HCT116 (cell line): Measurements from ENCODE around the gene DENND4A. TPM values are rescaled to one million over a fixed set of nuclear protein-coding genes. Genes with fewer than 3 reads are reported as not detected.

Experiments used
- ATAC-seq: fragments of 200-7000 bp; cut with Tn5 transposase; 2 replicates; pipeline ENCODE4 v1.9.1; 2020; ENCODE audit warnings: mild to moderate bottlenecking, moderate library complexity
- BruUV-seq: library from RNA; stranded (reverse); fragments of 400-500 nt; replicated peaks from 2 replicates; lab custom pipeline; 2021; lab: Mats Ljungman, UMichigan
- CTCF ChIA-PET: fragments of 300-600 bp; sonication (Branson Sonifier 250); formaldehyde crosslinking; loops from one replicate; lab custom pipeline; 2021; ENCODE audit warnings: antibody characterized with exemption; lab: Charles Lee
- POLR2A ChIA-PET: fragments of 300-600, 350-600 bp; sonication (Branson Sonifier 250); formaldehyde crosslinking; loops from one replicate; lab custom pipeline; 2021; ENCODE audit warnings: antibody characterized with exemption; lab: Charles Lee
- RAD21 ChIA-PET, 2 experiments: fragments of 300-600 bp; sonication (Branson Sonifier 250); formaldehyde crosslinking; loops; one replicate each; lab custom pipeline; 2023; ENCODE audit warnings: low total read pairs in 2 of 2; ENCODE audit not compliant: uncharacterized antibody in 2 of 2, unreplicated experiment in 2 of 2, low non-redundant PET in 1 of 2; lab: Charles Lee
- DNase-seq: peaks from one replicate; pipeline ENCODE4 v3.0.0-alpha.2; 2010; ENCODE audit warnings: low read depth, low spot score
- H2AFZ ChIP-seq: fragments of 200-600 bp; shearing (Covaris generic), sonication (generic); 2 replicates; pipeline ENCODE4 v1.6.1; 2017; ENCODE audit warnings: low read depth, mixed run types, mixed read lengths, antibody characterized with exemption, low read length; ENCODE audit not compliant: poor library complexity, severe bottlenecking
- H3K27ac ChIP-seq: 2 replicates; pipeline ENCODE4 v1.5.1; 2012; ENCODE audit warnings: low read depth, low read length
- H3K27me3 ChIP-seq: fragments of 200-600 bp; sonication (generic); 2 replicates; pipeline ENCODE4 v1.6.1; 2016; ENCODE audit warnings: mixed run types, low read length, mixed read lengths; ENCODE audit not compliant: insufficient read depth
- H3K36me3 ChIP-seq, 2 experiments: fragments of 200-500 bp in 1 of 2; fragments of 200-600 bp in 1 of 2; sonication (Bioruptor generic) in 1 of 2; sonication (generic) in 1 of 2; 2 replicates each; pipeline versions ENCODE4 v1.5.1 to v1.6.1; 2014 to 2016; ENCODE audit warnings: low read length in 2 of 2, inconsistent platforms in 1 of 2, mixed read lengths in 1 of 2, mixed run types in 1 of 2; ENCODE audit not compliant: insufficient read depth in 2 of 2, control insufficient read depth in 1 of 2
- H3K4me1 ChIP-seq, 2 experiments: fragments of 200-600 bp in 1 of 2; sonication (generic) in 1 of 2; 2 replicates each; pipeline versions ENCODE4 v1.5.1 to v1.6.1; 2012 to 2017; ENCODE audit warnings: low read length in 2 of 2, inconsistent platforms in 1 of 2, mild to moderate bottlenecking in 1 of 2, mixed read lengths in 1 of 2, mixed run types in 1 of 2, moderate library complexity in 1 of 2; ENCODE audit not compliant: insufficient read depth in 2 of 2, control insufficient read depth in 1 of 2
- H3K4me2 ChIP-seq: fragments of 200-600 bp; sonication (generic); 2 replicates; pipeline ENCODE4 v1.6.1; 2017; ENCODE audit warnings: mixed run types, low read length, mixed read lengths
- H3K4me3 ChIP-seq, 2 experiments: fragments of 200-600 bp in 1 of 2; sonication (generic) in 1 of 2; replicated peaks in 1 of 2; 2 replicates each; pipeline ENCODE4 v1.5.1; 2011 to 2016; ENCODE audit warnings: low read length in 2 of 2, control low read depth in 1 of 2, low read depth in 1 of 2, mild to moderate bottlenecking in 1 of 2, mixed read lengths in 1 of 2, mixed run types in 1 of 2
- H3K79me2 ChIP-seq: fragments of 200-600 bp; sonication (generic); 2 replicates; pipeline ENCODE4 v1.6.1; 2017; ENCODE audit warnings: mild to moderate bottlenecking, mixed run types, low read length, moderate library complexity, mixed read lengths; ENCODE audit not compliant: insufficient read depth
- H3K9ac ChIP-seq: fragments of 200-600 bp; sonication (generic); 2 replicates; pipeline ENCODE4 v1.6.1; 2016; ENCODE audit warnings: low read length, mixed read lengths
- H3K9me2 ChIP-seq: fragments of 200-600 bp; sonication (generic), shearing (Covaris generic); 2 replicates; pipeline ENCODE4 v1.6.1; 2017; ENCODE audit warnings: mixed run types, mild to moderate bottlenecking, moderate library complexity; ENCODE audit not compliant: insufficient read depth
- H3K9me3 ChIP-seq, 2 experiments: fragments of 200-500 bp in 1 of 2; fragments of 200-600 bp in 1 of 2; sonication (Bioruptor generic) in 1 of 2; sonication (generic) in 1 of 2; 2 replicates each; pipeline ENCODE4 v1.6.1; 2014 to 2017; ENCODE audit warnings: low read length in 2 of 2, mixed read lengths in 2 of 2, inconsistent platforms in 1 of 2, low read depth in 1 of 2, mild to moderate bottlenecking in 1 of 2, mixed run types in 1 of 2, moderate library complexity in 1 of 2; ENCODE audit not compliant: control insufficient read depth in 1 of 2, insufficient read depth in 1 of 2
- H4K20me1 ChIP-seq: fragments of 200-600 bp; sonication (generic), shearing (Covaris generic); 2 replicates; pipeline ENCODE4 v1.6.1; 2017; ENCODE audit warnings: mixed run types, mild to moderate bottlenecking, moderate library complexity; ENCODE audit not compliant: insufficient read depth
- ATF3 ChIP-seq: IDR thresholded peaks from 2 replicates; pipeline ENCODE4 v1.6.1; 2012
- EGR1 ChIP-seq: IDR thresholded peaks from 2 replicates; pipeline ENCODE4 v1.6.1; 2012; ENCODE audit warnings: low read depth
- ELF1 ChIP-seq: IDR thresholded peaks from 2 replicates; pipeline ENCODE4 v1.6.1; 2012; ENCODE audit warnings: low read depth, borderline replicate concordance
- EZH2phosphoT487 ChIP-seq: fragments of 200-600 bp; IDR thresholded peaks from 2 replicates; pipeline ENCODE4 v1.6.1; 2018; ENCODE audit warnings: antibody characterized with exemption, borderline replicate concordance
- RAD21 ChIP-seq: IDR thresholded peaks from 2 replicates; pipeline ENCODE4 v1.6.1; 2012; ENCODE audit warnings: low read depth, mild to moderate bottlenecking
- REST ChIP-seq: IDR thresholded peaks from 2 replicates; pipeline ENCODE4 v1.6.1; 2012; ENCODE audit warnings: low read depth
- ZNF274 ChIP-seq: fragments of 200-500 bp; sonication (Bioruptor generic); IDR thresholded peaks from 2 replicates; pipeline ENCODE4 v1.6.1; 2014; ENCODE audit warnings: mild to moderate bottlenecking, low read depth, low read length, inconsistent platforms
- intact Hi-C: fragments of 100-400 bp; cut with micrococcal nuclease; formaldehyde crosslinking; loops from 2 replicates; pipeline ENCODE4 v1.10.0; 2022
- total RNA-seq: library from RNA; stranded (reverse); gene quantifications from one replicate; pipeline ENCODE4 v1.2.1, GENCODE V29; 2021; ENCODE audit not compliant: unreplicated experiment

The DENND4A gene
- total RNA-seq, 1 experiment from 2014 or later, result 9.1 TPM

DNA sequence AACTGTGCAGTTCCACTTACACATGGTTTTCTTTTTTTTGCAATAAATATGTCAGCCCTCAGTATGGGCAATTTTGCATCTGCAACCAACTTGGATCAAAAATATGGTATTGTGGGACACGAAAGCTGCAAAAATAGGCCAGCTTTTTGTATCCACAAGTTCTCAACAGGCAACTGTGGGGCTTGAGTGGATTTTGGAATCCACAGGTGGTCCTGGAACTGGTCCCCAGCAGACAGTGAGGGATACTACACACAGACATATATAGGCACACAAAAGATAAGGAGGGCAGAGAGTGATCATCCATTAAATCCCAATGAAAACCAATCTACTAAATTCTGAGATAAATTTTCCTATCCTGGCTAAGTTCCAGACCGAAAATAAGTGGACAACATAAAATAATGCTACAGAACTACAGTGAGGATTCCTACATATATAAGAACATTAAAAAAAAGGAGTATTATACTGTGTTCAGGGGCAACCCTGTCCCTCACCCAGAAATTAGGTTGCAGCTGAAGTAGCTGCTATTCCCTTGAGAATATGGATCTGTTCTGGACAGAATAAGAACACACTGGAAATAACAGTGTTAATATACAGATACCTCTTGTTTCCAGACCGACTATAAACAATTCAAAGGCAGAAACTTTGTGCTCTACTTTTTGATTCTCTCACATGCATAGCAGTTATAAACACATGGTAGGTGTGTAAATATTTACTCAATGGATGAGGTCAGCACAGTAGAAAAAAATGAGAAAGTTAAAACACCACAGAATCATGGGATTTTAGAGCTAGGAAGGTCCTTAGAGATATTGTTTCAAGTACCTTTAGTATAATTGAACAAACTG, 25.4 kb downstream of the DENND4A start:
- Histone ChIP-seq H3K9me3 (no peaks in the 10 kb centered on the region), H3K9me2 (no peaks in the 10 kb centered on the region), H3K4me1 (no peaks in the 10 kb centered on the region), H3K27me3 (no peaks in the 10 kb centered on the region), H3K4me2 (no peak overlapping the region), H3K27ac (no peak overlapping the region)
- RAD21 ChIA-PET, result no interaction called here
- no peak for ATAC-seq
- no peak for DNase-seq
- BruUV-seq, result no TSS peak
- no peak for TF ChIP-seq EGR1
- no peak for TF ChIP-seq REST
- no peak for TF ChIP-seq ATF3
- no peak for TF ChIP-seq ELF1
- TF ChIP-seq EZH2phosphoT487, result no peak
- no peak for TF ChIP-seq RAD21
- TF ChIP-seq ZNF274, result no peak
- TF ChIP-seq, all 23 proteins: peak for 0
- intact Hi-C loops, result no loop called here
- Histone ChIP-seq H3K9ac (no peak overlapping the region), H4K20me1 (no peaks in the 10 kb centered on the region), H3K79me2 (no peaks in the 10 kb centered on the region), H3K36me3 (no peaks in the 10 kb centered on the region), H3K4me3 (no peak overlapping the region), H2AFZ (no peak overlapping the region)
- CTCF ChIA-PET, result no interaction called here
- POLR2A ChIA-PET, result no interaction called here
